OCI-LY7 (cell line): ENCODE data around the gene KIF12. TPM values are rescaled to one million over a fixed set of nuclear protein-coding genes. Genes with fewer than 3 reads are reported as not detected.

Source experiments
- BruUV-seq: library from RNA; stranded (reverse); fragments of 400-500 nt; replicated peaks from 2 replicates; lab custom pipeline; 2021; lab: Mats Ljungman, UMichigan
- CTCF ChIA-PET: fragments of 300-600 bp; sonication (Branson Sonifier 250); formaldehyde crosslinking; loops from one replicate; lab custom pipeline; 2022; ENCODE audit warnings: antibody characterized with exemption; ENCODE audit not compliant: unreplicated experiment; lab: Charles Lee
- POLR2A ChIA-PET: fragments of 300-600 bp; sonication (Branson Sonifier 250); formaldehyde crosslinking; loops from one replicate; lab custom pipeline; 2022; ENCODE audit warnings: antibody characterized with exemption; lab: Charles Lee
- DNase-seq: peaks from one replicate; pipeline ENCODE4 v3.0.0-alpha.2; 2015; ENCODE audit warnings: low spot score
- H2AFZ ChIP-seq: fragments of 200-600 bp; sonication (generic), shearing (Covaris generic); 2 replicates; pipeline ENCODE4 v1.6.1; 2014; ENCODE audit warnings: mild to moderate bottlenecking, antibody characterized with exemption, low read length, moderate library complexity
- H3K27ac ChIP-seq: fragments of 200-600 bp; sonication (generic); 2 replicates; pipeline ENCODE4 v1.5.1; 2014; ENCODE audit warnings: mixed run types, low read depth, mild to moderate bottlenecking, moderate library complexity, low read length, inconsistent platforms; ENCODE audit not compliant: poor library complexity, severe bottlenecking
- H3K36me3 ChIP-seq: fragments of 200-600 bp; sonication (generic); 2 replicates; pipeline ENCODE4 v1.6.1; 2014; ENCODE audit warnings: mild to moderate bottlenecking, antibody characterized with exemption, low read length, moderate library complexity, mixed read lengths; ENCODE audit not compliant: insufficient read depth
- H3K4me1 ChIP-seq: fragments of 200-600 bp; sonication (generic); 2 replicates; pipeline ENCODE4 v1.5.1; 2014; ENCODE audit warnings: mild to moderate bottlenecking, low read length; ENCODE audit not compliant: insufficient read depth, poor library complexity, severe bottlenecking
- H3K4me2 ChIP-seq: fragments of 200-600 bp; sonication (generic); 2 replicates; pipeline ENCODE4 v1.6.1; 2014; ENCODE audit warnings: mild to moderate bottlenecking, low read length
- H3K4me3 ChIP-seq: fragments of 200-600 bp; sonication (generic); 2 replicates; pipeline ENCODE4 v1.5.1; 2014; ENCODE audit warnings: mild to moderate bottlenecking, low read depth, low read length; ENCODE audit not compliant: poor library complexity, severe bottlenecking
- H3K79me2 ChIP-seq: fragments of 200-600 bp; sonication (generic); 2 replicates; pipeline ENCODE4 v1.6.1; 2016; ENCODE audit warnings: low read depth, mild to moderate bottlenecking, low read length, moderate library complexity, mixed read lengths; ENCODE audit not compliant: insufficient read depth
- H3K9me2 ChIP-seq: fragments of 200-600 bp; sonication (generic); 2 replicates; pipeline ENCODE4 v1.6.1; 2016; ENCODE audit warnings: mild to moderate bottlenecking, low read length, mixed read lengths; ENCODE audit not compliant: insufficient read depth
- H3K9me3 ChIP-seq: fragments of 200-600 bp; sonication (generic); 2 replicates; pipeline ENCODE4 v1.6.1; 2014; ENCODE audit warnings: mild to moderate bottlenecking, mixed run types, low read length, mixed read lengths
- H4K20me1 ChIP-seq: fragments of 200-600 bp; sonication (generic); 2 replicates; pipeline ENCODE4 v1.6.1; 2014; ENCODE audit warnings: mild to moderate bottlenecking, antibody characterized with exemption, low read length, moderate library complexity, mixed read lengths; ENCODE audit not compliant: insufficient read depth
- EZH2phosphoT487 ChIP-seq: fragments of 200-600 bp; sonication (generic); IDR thresholded peaks from 2 replicates; pipeline ENCODE4 v1.6.1; 2018; ENCODE audit warnings: low read depth, borderline replicate concordance, mild to moderate bottlenecking, mixed run types, antibody characterized with exemption, low read length, moderate library complexity, mixed read lengths
- intact Hi-C: fragments of 100-400 bp; cut with micrococcal nuclease; formaldehyde crosslinking; loops from one replicate; pipeline ENCODE4 v1.10.0; 2022; ENCODE audit not compliant: unreplicated experiment
- total RNA-seq, 2 experiments: library from RNA; depleted of rRNA in 1 of 2; stranded (reverse); fragments of >200 nt in 1 of 2; shearing (Covaris generic) in 1 of 2; gene quantifications; 2 replicates each; pipeline ENCODE4 v1.2.3, GENCODE V29; 2014 to 2022
- TF ChIP-seq, protein P1 (sequence below): fragments of 200-600 bp; sonication (generic); conservative IDR thresholded peaks from 2 replicates; pipeline ENCODE4 v1.5.1; 2014; ENCODE audit warnings: mild to moderate bottlenecking, antibody characterized with exemption, low read length, moderate library complexity, mixed read lengths

The KIF12 gene
- total RNA-seq, 2 experiments from 2014 or later, result not detected

DNA sequence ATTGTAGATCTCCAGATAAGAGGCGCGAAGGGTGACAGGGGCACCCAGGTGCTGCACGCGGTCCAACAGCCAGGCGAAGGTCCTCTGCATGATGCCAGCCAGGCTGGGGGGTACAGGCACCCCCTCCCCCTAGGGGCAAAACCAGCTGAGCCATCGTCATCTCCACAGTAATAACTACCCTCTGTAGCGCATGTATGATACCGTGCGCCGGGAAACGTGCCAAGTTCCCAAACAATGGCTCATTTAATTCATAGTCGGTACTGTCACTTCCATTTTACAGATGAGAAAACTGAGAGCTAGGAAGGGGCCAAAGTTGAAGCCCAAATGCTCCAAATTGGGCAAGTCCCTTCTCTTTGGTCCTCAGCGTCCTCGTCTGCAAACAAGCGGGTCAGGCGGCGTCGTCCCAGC lies 1.5 kb downstream of the KIF12 start:
- H3K4me3 ChIP-seq, result no peak overlapping the region
- H3K9me3 ChIP-seq, result no peaks in the 10 kb centered on the region
- H3K9me2 ChIP-seq, result no peaks in the 10 kb centered on the region
- no peaks in the 10 kb centered on the region for H3K4me1 ChIP-seq
- intact Hi-C loops, result no loop called here
- POLR2A ChIA-PET, result no interaction called here
- no peaks in the 10 kb centered on the region for H4K20me1 ChIP-seq
- H3K36me3 ChIP-seq, result no peaks in the 10 kb centered on the region
- no peak overlapping the region for H2AFZ ChIP-seq
- no peak for DNase-seq
- H3K27ac ChIP-seq, result no peak overlapping the region
- TF ChIP-seq, protein P1, sequence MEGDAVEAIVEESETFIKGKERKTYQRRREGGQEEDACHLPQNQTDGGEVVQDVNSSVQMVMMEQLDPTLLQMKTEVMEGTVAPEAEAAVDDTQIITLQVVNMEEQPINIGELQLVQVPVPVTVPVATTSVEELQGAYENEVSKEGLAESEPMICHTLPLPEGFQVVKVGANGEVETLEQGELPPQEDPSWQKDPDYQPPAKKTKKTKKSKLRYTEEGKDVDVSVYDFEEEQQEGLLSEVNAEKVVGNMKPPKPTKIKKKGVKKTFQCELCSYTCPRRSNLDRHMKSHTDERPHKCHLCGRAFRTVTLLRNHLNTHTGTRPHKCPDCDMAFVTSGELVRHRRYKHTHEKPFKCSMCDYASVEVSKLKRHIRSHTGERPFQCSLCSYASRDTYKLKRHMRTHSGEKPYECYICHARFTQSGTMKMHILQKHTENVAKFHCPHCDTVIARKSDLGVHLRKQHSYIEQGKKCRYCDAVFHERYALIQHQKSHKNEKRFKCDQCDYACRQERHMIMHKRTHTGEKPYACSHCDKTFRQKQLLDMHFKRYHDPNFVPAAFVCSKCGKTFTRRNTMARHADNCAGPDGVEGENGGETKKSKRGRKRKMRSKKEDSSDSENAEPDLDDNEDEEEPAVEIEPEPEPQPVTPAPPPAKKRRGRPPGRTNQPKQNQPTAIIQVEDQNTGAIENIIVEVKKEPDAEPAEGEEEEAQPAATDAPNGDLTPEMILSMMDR, result no peak
- TF ChIP-seq EZH2phosphoT487, result no peak
- CTCF ChIA-PET, result no interaction called here
- BruUV-seq, result no TSS peak
- no peak overlapping the region for H3K4me2 ChIP-seq
- H3K79me2 ChIP-seq, result no peaks in the 10 kb centered on the region

GRCh38 chr9:114096866-114097612 lies 2.1 kb downstream of the KIF12 start:
- ChIA-PET POLR2A (no interaction called here), CTCF (no interaction called here)
- H3K27ac ChIP-seq, result no peak overlapping the region
- no peaks in the 10 kb centered on the region for H3K9me2 ChIP-seq
- H3K79me2 ChIP-seq, result no peaks in the 10 kb centered on the region
- no peak overlapping the region for H3K4me2 ChIP-seq
- no peaks in the 10 kb centered on the region for H4K20me1 ChIP-seq
- H3K36me3 ChIP-seq, result no peaks in the 10 kb centered on the region
- TF ChIP-seq, protein P1, result no peak
- no peak for TF ChIP-seq EZH2phosphoT487
- no peaks in the 10 kb centered on the region for H3K9me3 ChIP-seq
- H2AFZ ChIP-seq, result no peak overlapping the region
- intact Hi-C loops, result no loop called here
- no peaks in the 10 kb centered on the region for H3K4me1 ChIP-seq
- H3K4me3 ChIP-seq, result no peak overlapping the region
- no TSS peak for BruUV-seq
- DNase-seq, result no peak

DNA sequence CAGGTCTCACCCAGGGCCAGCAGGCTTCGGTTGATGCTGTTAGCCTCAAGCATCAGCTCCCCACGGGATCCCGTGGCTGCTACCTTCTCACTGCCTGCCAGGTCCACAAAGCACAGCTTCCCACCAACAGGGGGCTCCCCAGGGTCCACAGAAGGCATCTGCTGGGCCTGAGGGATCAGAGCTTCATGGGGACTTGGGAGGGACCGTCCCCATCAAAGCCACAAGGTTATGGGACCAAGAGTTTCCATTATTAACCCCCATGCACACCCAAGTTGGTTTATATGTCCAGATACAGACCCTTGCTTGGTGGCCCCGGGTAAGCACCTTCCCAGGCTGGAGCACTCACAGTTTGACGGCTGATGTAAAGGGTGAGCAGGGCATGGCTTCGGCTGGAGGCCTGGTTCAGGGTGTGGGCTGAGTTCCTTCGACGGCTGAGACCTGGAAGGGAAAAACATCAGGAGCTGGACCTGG lies 3.0 kb downstream of the KIF12 start:
- no TSS peak for BruUV-seq
- no peak overlapping the region for H2AFZ ChIP-seq
- TF ChIP-seq, protein P1, result peak; percentile 45; the same call in 1 of the 2 replicates
- TF ChIP-seq EZH2phosphoT487, result no peak
- no peak overlapping the region for H3K27ac ChIP-seq
- no peak for DNase-seq
- no peaks in the 10 kb centered on the region for H3K9me2 ChIP-seq
- no peaks in the 10 kb centered on the region for H3K36me3 ChIP-seq
- H3K4me2 ChIP-seq, result no peak overlapping the region
- H3K9me3 ChIP-seq, result no peaks in the 10 kb centered on the region
- no peak overlapping the region for H3K4me3 ChIP-seq
- intact Hi-C loops, result no loop called here
- H3K79me2 ChIP-seq, result no peaks in the 10 kb centered on the region
- POLR2A ChIA-PET, result no interaction called here
- H3K4me1 ChIP-seq, result no peaks in the 10 kb centered on the region
- CTCF ChIA-PET, result no interaction called here
- H4K20me1 ChIP-seq, result no peaks in the 10 kb centered on the region
